IMR-90 (cell line): ENCODE data around the gene ANKFN1. TPM values are rescaled to one million over a fixed set of nuclear protein-coding genes. Genes with fewer than 3 reads are reported as not detected.

Experiments
- ATAC-seq: fragments of 200-7000 bp; cut with Tn5 transposase; 2 replicates; pipeline ENCODE4 v1.9.1; 2020; ENCODE audit warnings: low read depth, mild to moderate bottlenecking, moderate library complexity
- BruUV-seq: library from RNA; stranded (reverse); fragments of 400-500 nt; replicated peaks from 2 replicates; lab custom pipeline; 2021; lab: Mats Ljungman, UMichigan
- CTCF ChIA-PET: fragments of 300-600 bp; formaldehyde crosslinking; extraction: SDS; loops from one replicate; lab custom pipeline; 2021; ENCODE audit warnings: antibody characterized with exemption; lab: Yijun Ruan, JAX
- POLR2A ChIA-PET: fragments of 300-600 bp; sonication (Branson Sonifier 250); formaldehyde crosslinking; loops from one replicate; lab custom pipeline; 2022; ENCODE audit warnings: antibody characterized with exemption; ENCODE audit not compliant: unreplicated experiment; lab: Charles Lee
- DNase-seq: peaks from one replicate; pipeline ENCODE4 v3.0.0; 2013
- H2AFZ ChIP-seq: replicated peaks from 2 replicates; pipeline ENCODE3; 2013; ENCODE audit warnings: low read length, mild to moderate bottlenecking; ENCODE audit not compliant: poor library complexity
- H2AK5ac ChIP-seq: 2 replicates; pipeline ENCODE4 v1.6.1; 2013; ENCODE audit warnings: low read depth, low read length, inconsistent platforms
- H2AK9ac ChIP-seq: replicated peaks from 2 replicates; pipeline ENCODE3; 2013; ENCODE audit warnings: mild to moderate bottlenecking, low read depth, low read length, moderate library complexity; ENCODE audit not compliant: poor library complexity
- H2BK120ac ChIP-seq: 2 replicates; pipeline ENCODE4 v1.6.1; 2013; ENCODE audit warnings: low read depth, low read length, inconsistent platforms
- H2BK15ac ChIP-seq: 3 replicates; pipeline ENCODE4 v1.6.1; 2013; ENCODE audit warnings: low read depth, low read length, inconsistent platforms
- H2BK20ac ChIP-seq: 2 replicates; pipeline ENCODE4 v1.6.1; 2013; ENCODE audit warnings: low read depth, mild to moderate bottlenecking, inconsistent platforms, low read length, moderate library complexity
- H2BK5ac ChIP-seq: 2 replicates; pipeline ENCODE4 v1.6.1; 2013; ENCODE audit warnings: mild to moderate bottlenecking, low read depth, low read length, inconsistent platforms; ENCODE audit not compliant: poor library complexity, severe bottlenecking
- H3K14ac ChIP-seq: replicated peaks from 2 replicates; pipeline ENCODE4 v1.6.1; 2013; ENCODE audit warnings: low read depth, low read length, inconsistent platforms
- H3K18ac ChIP-seq: 2 replicates; pipeline ENCODE4 v1.6.1; 2013; ENCODE audit warnings: low read depth, low read length, control low read depth
- H3K23ac ChIP-seq: 2 replicates; pipeline ENCODE4 v1.6.1; 2013; ENCODE audit warnings: low read depth, low read length, inconsistent platforms
- H3K27ac ChIP-seq: 2 replicates; pipeline ENCODE4 v1.5.1; 2013; ENCODE audit warnings: mild to moderate bottlenecking, control low read depth, low read length; ENCODE audit not compliant: insufficient read depth
- H3K27me3 ChIP-seq: 2 replicates; pipeline ENCODE4 v1.6.1; 2013; ENCODE audit warnings: low read length; ENCODE audit not compliant: control insufficient read depth, insufficient read depth
- H3K36me3 ChIP-seq: 2 replicates; pipeline ENCODE4 v1.6.1; 2013; ENCODE audit warnings: low read length, mixed read lengths; ENCODE audit not compliant: control insufficient read depth, insufficient read depth
- H3K4ac ChIP-seq: 2 replicates; pipeline ENCODE4 v1.6.1; 2013; ENCODE audit warnings: low read depth, low read length, inconsistent platforms
- H3K4me1 ChIP-seq: 2 replicates; pipeline ENCODE4 v1.6.1; 2013; ENCODE audit warnings: low read length, mixed read lengths; ENCODE audit not compliant: control insufficient read depth, insufficient read depth
- H3K4me2 ChIP-seq: 2 replicates; pipeline ENCODE4 v1.6.1; 2013; ENCODE audit warnings: low read depth, mild to moderate bottlenecking, control low read depth, low read length, moderate library complexity
- H3K4me3 ChIP-seq: 2 replicates; pipeline ENCODE4 v1.5.1; 2013; ENCODE audit warnings: low read depth, mild to moderate bottlenecking, control low read depth, low read length, moderate library complexity; ENCODE audit not compliant: insufficient read depth
- H3K56ac ChIP-seq: 2 replicates; pipeline ENCODE4 v1.6.1; 2013; ENCODE audit warnings: low read length, inconsistent platforms; ENCODE audit not compliant: insufficient read depth; ENCODE audit errors: extremely low read depth
- H3K79me1 ChIP-seq, 2 experiments: 2 replicates each; pipeline ENCODE4 v1.6.1; 2013; ENCODE audit warnings: low read length in 2 of 2, inconsistent platforms in 1 of 2, low read depth in 1 of 2
- H3K9ac ChIP-seq: 2 replicates; pipeline ENCODE4 v1.6.1; 2013; ENCODE audit warnings: low read depth, low read length, control low read depth
- H3K9me1 ChIP-seq: 2 replicates; pipeline ENCODE4 v1.6.1; 2013; ENCODE audit warnings: low read length, inconsistent platforms; ENCODE audit not compliant: insufficient read depth
- H3K9me3 ChIP-seq: 2 replicates; pipeline ENCODE4 v1.6.1; 2013; ENCODE audit warnings: low read length; ENCODE audit not compliant: control insufficient read depth, insufficient read depth
- H4K20me1 ChIP-seq: 2 replicates; pipeline ENCODE4 v1.6.1; 2013; ENCODE audit warnings: low read length, inconsistent platforms; ENCODE audit not compliant: insufficient read depth
- H4K5ac ChIP-seq: 2 replicates; pipeline ENCODE4 v1.6.1; 2013; ENCODE audit warnings: mild to moderate bottlenecking, low read depth, low read length, control low read depth
- H4K8ac ChIP-seq, 2 experiments: 2 replicates each; pipeline ENCODE4 v1.6.1; 2013; ENCODE audit warnings: low read depth in 2 of 2, low read length in 2 of 2, control low read depth in 1 of 2, inconsistent platforms in 1 of 2
- H4K91ac ChIP-seq: 2 replicates; pipeline ENCODE4 v1.6.1; 2013; ENCODE audit warnings: low read depth, low read length, inconsistent platforms; ENCODE audit not compliant: insufficient read depth
- CEBPB ChIP-seq: IDR thresholded peaks from 2 replicates; pipeline ENCODE4 v1.6.1; 2012; ENCODE audit warnings: low read depth, low read length, improper control_type of control experiment
- CHD1 ChIP-seq: IDR thresholded peaks from 2 replicates; pipeline ENCODE4 v1.6.1; 2012; ENCODE audit warnings: low read depth, low read length, improper control_type of control experiment
- FOS ChIP-seq: fragments of 150-350 bp; IDR thresholded peaks from 2 replicates; pipeline ENCODE4 v1.6.1; 2016; ENCODE audit warnings: low read depth, low read length
- MAFK ChIP-seq: IDR thresholded peaks from 2 replicates; pipeline ENCODE4 v1.6.1; 2012; ENCODE audit warnings: low read depth, low read length, improper control_type of control experiment
- MAZ ChIP-seq: IDR thresholded peaks from 2 replicates; pipeline ENCODE4 v1.6.1; 2012; ENCODE audit warnings: low read depth, mild to moderate bottlenecking, low read length, improper control_type of control experiment, moderate library complexity, borderline replicate concordance
- NFE2L2 ChIP-seq: fragments of 150-350 bp; IDR thresholded peaks from 2 replicates; pipeline ENCODE4 v1.6.1; 2016; ENCODE audit warnings: low read depth, mild to moderate bottlenecking, low read length
- RFX5 ChIP-seq: IDR thresholded peaks from 2 replicates; pipeline ENCODE4 v1.8.0; 2012; ENCODE audit warnings: low read depth, mild to moderate bottlenecking, low read length, moderate library complexity
- WGBS, 2 experiments: methylation state at CpG; one replicate each; pipeline versions ENCODE4 v1.1.5 to v1.1.7; 2013; ENCODE audit warnings: missing lambda C conversion rate in 2 of 2; ENCODE audit not compliant: insufficient read length in 1 of 2; ENCODE audit errors: extremely low coverage in 2 of 2; 5-methylcytosine and 5-hydroxymethylcytosine counted together
- dilution Hi-C: fragments of 300-500 bp; cut with HindIII; formaldehyde crosslinking; loops from one replicate; pipeline ENCODE4 v1.14.3; 2018; ENCODE audit warnings: low sequenced_read_pairs; ENCODE audit not compliant: unreplicated experiment
- in situ Hi-C: fragments of 300-500 bp; cut with MboI; formaldehyde crosslinking; loops from 3 replicates; pipeline ENCODE4 v1.14.3; 2019; ENCODE audit warnings: low sequenced_read_pairs, inconsistent platforms, mixed read lengths
- intact Hi-C: fragments of 100-400 bp; cut with micrococcal nuclease; formaldehyde crosslinking; loops from 2 replicates; pipeline ENCODE4 v1.10.0; 2022
- polyA plus RNA-seq, 3 experiments: library from polyadenylated mRNA; depleted of rRNA; stranded (reverse); fragments of >200 nt; gene quantifications; 2 replicates each; pipeline ENCODE4 v1.2.3, GENCODE V29; 2012; ENCODE audit warnings: low replicate concordance in 1 of 3
- total RNA-seq: library from RNA; depleted of rRNA; stranded (reverse); fragments of >200 nt; gene quantifications from 2 replicates; pipeline ENCODE4 v1.2.3, GENCODE V29; 2012

ANKFN1 gene
- total and polyA plus RNA-seq, 2 of the 4 experiments (the other 2 are of a cell fraction), result not detected

DNA sequence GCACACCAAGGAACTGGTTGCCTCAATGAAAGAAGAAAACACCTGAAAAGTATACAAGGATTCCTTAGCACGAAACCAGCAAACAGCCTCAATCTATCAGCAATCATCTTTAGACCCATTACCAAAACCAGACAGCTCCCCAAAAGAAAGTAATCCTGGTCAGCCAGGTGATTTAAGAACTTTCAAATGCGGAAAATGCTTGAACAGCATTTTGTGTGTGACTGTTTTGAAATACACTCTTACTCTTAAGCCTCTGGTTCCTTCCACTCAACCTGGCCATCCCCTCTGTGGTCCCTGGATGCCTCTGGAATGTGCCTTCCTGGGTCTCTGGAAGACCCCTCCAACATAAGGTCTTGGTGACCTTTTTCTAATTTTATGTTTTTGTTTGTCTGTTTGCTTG lies 369.8 kb downstream of the ANKFN1 start:
- intact Hi-C loops, result no loop called here
- no peak overlapping the region for H2BK5ac ChIP-seq
- H3K18ac ChIP-seq, result no peak overlapping the region
- no peaks in the 10 kb centered on the region for H3K9me1 ChIP-seq
- no peak overlapping the region for H4K8ac ChIP-seq
- TF ChIP-seq CEBPB, result no peak
- TF ChIP-seq MAFK, result no peak
- TF ChIP-seq FOS, result no peak
- no peak for TF ChIP-seq NFE2L2
- TF ChIP-seq MAZ, result no peak
- no peak for TF ChIP-seq CHD1
- no peak for TF ChIP-seq RFX5
- H3K23ac ChIP-seq, result no peak overlapping the region
- no peak overlapping the region for H3K4ac ChIP-seq
- no peaks in the 10 kb centered on the region for H3K27me3 ChIP-seq
- H3K27ac ChIP-seq, result no peak overlapping the region
- no peak overlapping the region for H3K4me2 ChIP-seq
- ATAC-seq (no peak), DNase-seq (no peak)
- no peaks in the 10 kb centered on the region for H3K36me3 ChIP-seq
- no peak overlapping the region for H3K56ac ChIP-seq
- H2BK120ac ChIP-seq, result no peak overlapping the region
- in situ Hi-C loops, result no loop called here
- H3K14ac ChIP-seq, result no peak overlapping the region
- dilution Hi-C loops, result no loop called here
- no peak overlapping the region for H3K4me3 ChIP-seq
- H2AFZ ChIP-seq, result no peak overlapping the region
- no CpG with 5 or more reads among the region's 2 CpGs for WGBS, 2 experiments
- H3K79me1 ChIP-seq, result no peaks in the 10 kb centered on the region
- no peaks in the 10 kb centered on the region for H3K4me1 ChIP-seq
- ChIA-PET POLR2A (no interaction called here), CTCF (no interaction called here)
- H3K9ac ChIP-seq, result no peak overlapping the region
- H2BK20ac ChIP-seq, result no peak overlapping the region
- H2AK5ac ChIP-seq, result no peak overlapping the region
- H4K5ac ChIP-seq, result no peak overlapping the region
- H2AK9ac ChIP-seq, result no peak overlapping the region
- no peaks in the 10 kb centered on the region for H3K9me3 ChIP-seq
- BruUV-seq, result no TSS peak
- no peak overlapping the region for H4K91ac ChIP-seq
- H4K20me1 ChIP-seq, result no peaks in the 10 kb centered on the region
- no peak overlapping the region for H2BK15ac ChIP-seq
